ENCODE results near the gene ZDHHC14.

- TF ChIP-seq CTCF (IDR thresholded peaks at IDR 0.05), result no peak
- TF ChIP-seq POLR2A (IDR thresholded peaks at IDR 0.05), result no peak
Observed at GRCh38 chr6:157657754-157658153, 276.8 kb downstream of the ZDHHC14 start.

All from body of pancreas (tissue), 4 donors.